ENCODE measurements around the gene PIK3R2.
"Not testable (repeated sequence)": the region's sequence is repeated elsewhere in the genome, so short reads cannot be mapped to it uniquely, and the experiment has no call there.

PIK3R2 gene

DNA sequence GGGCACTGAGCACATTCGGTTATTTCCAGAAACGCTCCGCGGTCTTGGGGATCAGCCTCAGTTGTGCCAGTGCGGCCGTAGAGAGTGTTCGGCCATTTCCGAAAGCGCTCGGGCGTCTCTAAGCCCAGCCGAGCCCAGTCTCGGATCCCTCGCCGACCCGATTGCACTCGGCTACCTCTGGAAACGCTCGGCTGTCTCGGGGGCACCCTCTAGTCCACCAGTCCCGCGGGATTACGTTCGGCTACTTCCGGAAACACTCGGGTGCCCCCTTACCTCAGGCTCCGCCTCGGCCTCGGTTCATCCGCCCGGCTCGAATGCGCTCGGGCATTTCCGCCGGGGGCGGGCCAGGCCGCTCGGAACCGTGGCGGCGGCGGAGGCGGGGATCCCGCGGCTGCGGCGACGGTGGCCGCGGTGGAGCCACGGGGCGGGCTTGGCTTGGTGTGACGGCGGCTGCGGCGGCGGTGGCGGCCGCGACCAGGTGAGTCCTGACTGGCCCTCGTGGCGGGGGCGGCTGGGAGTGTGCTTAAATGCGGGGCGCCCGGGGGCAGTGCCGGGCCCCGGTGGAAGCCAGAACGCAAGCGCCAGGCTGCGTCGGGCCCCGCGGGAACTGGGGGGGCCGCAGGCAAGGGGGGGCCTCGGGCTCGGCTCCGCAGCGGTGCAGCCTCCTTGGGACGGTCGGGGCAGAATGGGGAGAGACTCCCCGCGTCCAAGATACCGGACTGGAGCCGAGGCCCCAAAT, at the start of gene PIK3R2:
Gene PIK3R2 (plus strand): TSS at position 347 of the 739 bp plus-strand sequence. CDS start 2,717 bp downstream, outside the sequence.
- DNase-seq (ENCODE audit: low read depth in 2 of 2) = peak; percentile 100

GRCh38 chr19:18104793-18105131, 48.2 kb upstream of the PIK3R2 start:
- DNase-seq (ENCODE audit: low read depth in 2 of 2) = no peak

DNA sequence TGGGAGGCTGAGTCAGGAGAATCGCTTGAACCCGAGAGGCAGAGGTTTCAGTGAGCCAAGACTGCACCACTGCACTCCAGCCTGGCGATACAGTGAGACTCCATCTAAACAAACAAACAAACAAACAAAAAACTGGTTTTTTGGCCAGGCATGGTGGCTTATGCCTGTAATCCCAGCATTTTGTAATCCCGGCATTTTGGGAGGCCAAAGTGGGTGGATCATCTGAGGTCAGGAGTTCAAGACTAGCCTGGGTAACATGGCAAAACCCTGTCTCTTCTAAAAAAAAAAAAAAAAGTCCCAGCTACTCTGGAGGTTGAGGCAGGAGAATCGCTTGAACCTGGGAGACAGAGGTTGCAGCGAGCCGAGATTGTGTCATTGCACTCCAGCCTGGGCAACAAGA, 47.7 kb upstream of the PIK3R2 start:
- DNase-seq (ENCODE audit: low read depth in 2 of 2) = not testable (repeated sequence)

GRCh38 chr19:18107235-18107634, 45.7 kb upstream of the PIK3R2 start:
- DNase-seq (ENCODE audit: low read depth in 2 of 2) = no peak

GRCh38 chr19:18108897-18109296, 44.1 kb upstream of the PIK3R2 start:
- no peak for DNase-seq (ENCODE audit: low read depth in 2 of 2)

DNA sequence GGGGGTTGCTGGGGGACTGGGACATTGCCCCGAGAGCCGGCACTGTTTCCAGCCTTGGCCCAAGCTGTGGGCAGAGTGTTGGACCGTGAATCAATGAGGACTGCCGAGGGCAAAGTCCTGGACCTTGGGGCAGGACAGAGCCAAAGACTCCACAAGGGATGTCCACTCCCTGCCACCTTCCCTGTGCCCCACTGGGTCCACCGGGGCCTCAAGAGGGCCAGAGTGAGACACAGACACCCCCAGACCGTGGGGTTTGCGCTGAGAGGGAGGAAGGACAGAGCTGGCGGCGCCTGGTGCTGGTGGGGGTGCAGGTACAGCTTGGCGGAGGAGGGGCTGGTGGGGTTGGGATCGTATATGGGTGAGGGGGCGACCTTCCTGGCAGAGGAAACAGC, 43.6 kb upstream of the PIK3R2 start:
- no peak for DNase-seq (ENCODE audit: low read depth in 2 of 2)

GRCh38 chr19:18109733-18110608, 43.0 kb upstream of the PIK3R2 start:
- no peak for DNase-seq (ENCODE audit: low read depth in 2 of 2)

DNA sequence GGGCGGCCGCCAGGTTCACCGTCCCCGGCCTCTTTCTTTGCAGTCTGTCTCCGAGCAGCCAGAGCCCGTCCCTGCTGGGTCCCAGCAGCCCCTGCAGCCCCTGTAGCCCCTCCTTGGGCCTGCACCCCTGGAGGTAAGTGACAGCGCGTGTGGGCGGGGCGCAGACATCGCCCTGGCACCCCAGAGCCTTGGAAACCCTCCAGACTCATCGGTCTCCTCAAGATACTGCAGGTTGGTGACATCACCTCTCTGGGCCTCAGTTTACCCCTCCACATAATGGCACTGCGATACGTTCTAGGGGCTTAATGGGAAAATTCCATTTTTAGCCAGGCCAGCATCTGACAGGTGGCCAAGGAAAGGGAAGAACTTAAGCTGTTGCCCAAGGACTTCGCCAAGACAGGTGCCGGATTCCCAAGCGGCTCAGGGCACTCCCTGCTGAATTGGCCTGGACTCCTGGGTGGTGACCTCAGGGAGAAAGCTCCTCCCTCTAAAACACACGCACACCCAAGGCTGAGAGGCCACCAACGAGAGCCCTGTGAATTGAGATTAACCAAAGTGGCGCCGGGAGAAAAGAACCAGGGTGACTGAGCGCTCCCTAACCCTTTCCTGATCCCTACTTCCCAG, 42.2 kb upstream of the PIK3R2 start:
- no peak for DNase-seq (ENCODE audit: low read depth in 2 of 2)

GRCh38 chr19:18112989-18113478, 39.9 kb upstream of the PIK3R2 start:
- peak; percentile 65 to 80 for DNase-seq (ENCODE audit: low read depth in 2 of 2)

DNA sequence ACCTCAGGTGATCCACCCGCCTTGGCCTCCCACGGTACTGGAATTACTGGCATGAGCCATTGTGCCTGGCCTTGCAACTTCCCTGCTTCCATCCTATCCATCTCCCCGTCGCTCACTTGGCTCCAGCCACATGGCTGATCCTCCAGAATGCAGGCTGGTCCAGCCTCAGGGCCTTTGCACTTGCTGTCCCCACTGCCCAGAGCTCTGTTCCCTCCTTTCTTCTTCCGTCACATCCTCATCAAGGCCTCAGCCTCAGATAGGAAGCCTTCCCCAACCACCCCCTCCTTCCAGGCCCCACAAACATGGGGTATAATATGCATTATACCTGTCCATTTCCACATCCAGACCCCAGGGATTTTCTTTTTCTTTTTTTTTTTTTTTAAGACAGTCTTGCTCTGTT, 39.1 kb upstream of the PIK3R2 start:
- no peak for DNase-seq (ENCODE audit: low read depth in 2 of 2)

DNA sequence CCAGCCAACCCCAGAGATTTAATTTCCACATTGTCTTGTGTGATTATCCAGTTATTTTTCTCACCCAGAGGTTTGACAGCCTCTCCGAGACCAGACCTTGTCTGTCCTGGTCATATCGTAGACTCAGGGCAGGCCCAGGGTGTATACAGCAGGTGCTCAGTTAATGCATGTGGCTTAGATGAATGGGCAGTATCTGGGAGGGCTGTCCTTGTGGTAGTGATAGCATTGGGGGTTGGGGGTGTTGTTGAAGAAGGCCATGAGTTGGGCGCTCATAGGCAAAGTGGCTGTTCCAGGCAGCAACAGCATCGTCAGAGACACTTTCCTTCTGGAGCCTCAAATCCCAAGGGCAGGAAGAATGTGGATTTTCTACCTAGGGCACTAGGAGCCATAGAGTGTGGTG, 38.5 kb upstream of the PIK3R2 start:
- DNase-seq (ENCODE audit: low read depth in 2 of 2) = no peak

DNA sequence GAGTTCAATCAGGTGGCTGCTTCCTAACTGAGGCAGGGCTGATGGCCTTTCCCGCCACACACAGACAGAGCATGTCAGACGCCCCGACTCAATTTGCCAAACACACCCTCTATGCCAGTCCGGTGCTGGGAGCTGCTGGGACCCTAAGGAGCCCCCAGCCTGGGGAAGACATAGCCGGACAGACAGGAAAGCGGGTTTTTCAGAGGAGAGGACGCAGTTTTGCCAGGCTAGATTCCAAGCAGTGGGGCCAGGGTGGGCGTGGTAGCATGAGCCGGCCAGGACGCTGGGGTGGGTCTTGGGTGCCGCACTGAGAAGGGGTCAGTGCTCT, 35.6 kb upstream of the PIK3R2 start:
- DNase-seq (ENCODE audit: low read depth in 2 of 2) = no peak

GRCh38 chr19:18117692-18118378, 35.1 kb upstream of the PIK3R2 start:
- peak; percentile 89 to 95 for DNase-seq (ENCODE audit: low read depth in 2 of 2)

- no peak for DNase-seq (ENCODE audit: low read depth in 2 of 2)
Measured at GRCh38 chr19:18118420-18119012, 34.4 kb upstream of the PIK3R2 start.

- DNase-seq (ENCODE audit: low read depth in 2 of 2) = no peak
Measured at GRCh38 chr19:18119013-18119716, 33.8 kb upstream of the PIK3R2 start.

DNA sequence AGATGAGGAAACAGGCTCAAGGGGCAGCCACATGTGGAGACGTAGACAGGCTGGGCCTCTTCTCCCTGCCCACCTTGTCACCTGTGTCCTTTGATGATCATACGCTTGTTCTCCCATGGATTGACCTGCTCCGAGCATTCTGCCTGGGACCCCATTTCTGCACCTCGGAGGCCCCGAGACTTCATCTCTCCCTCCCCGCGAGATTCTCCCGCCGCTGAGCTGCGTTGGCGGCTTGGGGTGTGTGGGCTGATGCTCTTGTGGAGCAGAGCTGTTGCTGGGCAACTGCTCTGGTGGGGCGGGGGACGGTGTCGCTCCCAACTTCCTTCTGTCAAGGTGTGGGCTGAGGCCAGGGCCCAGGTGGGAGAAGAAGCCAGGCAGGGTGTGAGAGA, 33.3 kb upstream of the PIK3R2 start:
- peak in 1 of 2 donors; percentile 42 for DNase-seq (ENCODE audit: low read depth in 2 of 2)

GRCh38 chr19:18120127-18120526, 32.8 kb upstream of the PIK3R2 start:
- DNase-seq (ENCODE audit: low read depth in 2 of 2) = no peak

DNA sequence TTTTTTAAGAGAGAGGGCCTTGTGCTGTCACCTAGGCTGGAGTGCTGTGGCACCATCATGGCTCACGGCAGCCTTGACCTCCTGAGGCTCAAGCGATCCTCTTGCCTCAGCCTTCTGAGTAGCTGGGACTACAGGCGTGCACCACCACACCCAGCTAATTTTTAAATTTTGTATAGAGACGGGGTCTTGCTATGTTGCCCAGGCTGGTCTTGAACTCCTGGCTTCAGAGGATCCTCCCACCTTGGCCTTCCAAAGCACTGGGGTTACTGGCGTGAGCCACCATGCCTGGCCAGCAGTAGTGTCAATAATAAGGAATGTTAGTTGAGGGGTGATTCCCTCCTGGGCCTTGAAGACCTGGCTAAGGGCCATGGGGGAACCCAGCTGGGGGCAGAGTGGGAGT, 31.8 kb upstream of the PIK3R2 start:
- no peak for DNase-seq (ENCODE audit: low read depth in 2 of 2)

GRCh38 chr19:18122424-18122823, 30.5 kb upstream of the PIK3R2 start:
- DNase-seq (ENCODE audit: low read depth in 2 of 2) = no peak

DNA sequence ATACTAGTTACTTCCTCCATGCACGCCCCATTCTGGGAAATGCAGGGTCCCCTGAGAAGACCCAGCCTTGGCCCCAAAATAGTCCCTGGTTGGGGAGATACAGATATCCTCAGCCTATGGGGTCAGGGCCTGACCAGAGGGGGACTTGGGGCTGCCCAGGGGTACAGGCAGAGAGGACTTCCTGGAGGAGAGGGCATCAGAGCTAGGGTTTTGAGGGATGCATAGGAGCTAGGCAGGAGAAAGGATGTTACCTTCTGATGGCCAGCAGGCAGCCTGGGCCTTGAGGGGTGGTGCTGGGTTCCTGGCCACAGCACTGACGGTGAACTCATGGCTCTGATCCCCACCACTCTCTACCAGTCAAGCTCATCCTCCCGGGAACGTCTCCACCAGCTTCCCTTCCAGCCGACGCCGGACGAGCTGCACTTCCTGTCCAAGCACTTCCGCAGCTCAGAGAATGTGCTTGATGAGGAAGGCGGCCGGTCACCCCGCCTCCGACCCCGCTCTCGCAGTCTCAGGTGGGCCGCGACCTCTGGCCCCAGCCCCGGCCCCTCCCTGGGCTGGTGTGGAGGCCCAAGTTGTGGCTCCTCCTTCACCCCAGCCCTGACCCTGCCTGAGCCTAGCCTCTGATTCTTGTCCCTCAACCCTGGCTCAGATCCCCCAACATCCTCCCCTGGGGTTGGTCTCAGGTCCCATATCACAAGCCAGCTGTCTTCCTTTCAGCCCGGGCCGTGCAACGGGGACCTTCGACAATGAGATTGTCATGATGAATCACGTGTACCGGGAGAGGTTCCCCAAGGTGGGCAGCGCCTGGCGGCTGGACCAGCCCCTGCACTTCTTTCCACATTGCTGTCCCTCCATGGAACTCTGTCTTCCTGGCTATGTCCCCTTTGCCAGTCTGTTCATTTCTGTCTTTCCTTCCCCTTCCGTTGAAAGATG, 29.8 kb upstream of the PIK3R2 start:
- no peak for DNase-seq (ENCODE audit: low read depth in 2 of 2)

All from activated CD4-positive, alpha-beta T cell treated with anti-CD3 and anti-CD28 coated beads for 24 hours (primary cell).